Stomach (tissue), 9 donors: ENCODE results near the gene VEPH1. TPM values are rescaled to one million over a fixed set of nuclear protein-coding genes. Genes with fewer than 3 reads are reported as not detected.

Source experiments
- DNase-seq, 2 donors: peaks; one replicate each; pipeline versions ENCODE4 v3.0.0 to v3.0.0-alpha.2; 2013 to 2019
- H3K27ac ChIP-seq, 5 donors: fragments of 200-600 bp in 4 of 5; sonication (generic) in 4 of 5; one replicate each; pipeline ENCODE4 v1.5.1; 2013 to 2019; ENCODE audit warnings: mild to moderate bottlenecking in 1 of 5, moderate library complexity in 1 of 5
- H3K27me3 ChIP-seq, 3 donors: fragments of 200-600 bp; sonication (generic); one replicate each; pipeline ENCODE4 v1.5.1; 2017 to 2019; ENCODE audit warnings: mixed run types in 1 of 3
- H3K36me3 ChIP-seq, 4 donors: fragments of 200-600 bp; sonication (generic); 1 replicate in 3 of 4; 2 replicates in 1 of 4; pipeline ENCODE4 v1.5.1; 2016 to 2019
- H3K4me1 ChIP-seq, 4 donors: fragments of 200-600 bp; sonication (generic); one replicate each; pipeline ENCODE4 v1.5.1; 2016 to 2019
- H3K4me3 ChIP-seq, 4 donors: fragments of 200-600 bp; sonication (generic) in 3 of 4; one replicate each; pipeline ENCODE4 v1.5.1; 2016 to 2019; ENCODE audit warnings: mild to moderate bottlenecking in 1 of 4
- H3K9me3 ChIP-seq, 4 donors: fragments of 200-600 bp; sonication (generic); one replicate each; pipeline ENCODE4 v1.5.1; 2016 to 2019
- EP300 ChIP-seq: sonication (generic); formaldehyde crosslinking; IDR thresholded peaks from one replicate; pipeline ENCODE4 v1.6.1; 2017; ENCODE audit warnings: antibody characterized with exemption
- POLR2A ChIP-seq, 4 donors: fragments of 450-650 bp; IDR thresholded peaks; one replicate each; pipeline ENCODE4 v1.6.1; 2016; ENCODE audit warnings: antibody characterized with exemption in 4 of 4, control low read depth in 2 of 4, mild to moderate bottlenecking in 1 of 4, moderate library complexity in 1 of 4
- POLR2AphosphoS5 ChIP-seq, 3 donors: sonication (generic); formaldehyde crosslinking; IDR thresholded peaks; one replicate each; pipeline ENCODE4 v1.6.1; 2016; ENCODE audit warnings: antibody characterized with exemption in 3 of 3
- WGBS, 5 donors: extraction: QIAGEN DNeasy Blood & Tissue Kit in 3 of 5; methylation state at CpG; one replicate each; pipeline versions ENCODE4 v1.1.5 to v1.1.7; 2013 to 2018; 5-methylcytosine and 5-hydroxymethylcytosine counted together
- intact Hi-C: fragments of 100-400 bp; cut with DNase I; formaldehyde crosslinking; loops from one replicate; pipeline ENCODE4 v1.15.1; 2023; ENCODE audit warnings: low total_unique reads
- polyA plus RNA-seq, 3 donors: library from polyadenylated mRNA; stranded (reverse); fragments of 200-250 nt; gene quantifications; one replicate each; pipeline ENCODE4 v1.2.3, GENCODE V29; 2013
- total RNA-seq, 5 donors: library from RNA; depleted of rRNA; stranded (reverse); fragments of >200 nt; gene quantifications; one replicate each; pipeline versions ENCODE4 v1.1.0 to v1.2.3, GENCODE V29; 2014 to 2016
- TF ChIP-seq, protein P1 (sequence below), 7 experiments: fragments of 450-650 bp in 4 of 7; fragments of 200-600 bp in 3 of 7; sonication (generic) in 3 of 7; IDR thresholded peaks; one replicate each; pipeline ENCODE4 v1.5.1; 2016 to 2019; ENCODE audit warnings: antibody characterized with exemption in 7 of 7, control low read depth in 2 of 7, mild to moderate bottlenecking in 1 of 7
- donor health status: healthy with polysubstance abuse.
- donor health status: Bipolar disorder and iron deficiency.
- donor health status: healthy.

Gene VEPH1
- total and polyA plus RNA-seq, 8 donors = 0.58 to 9.4 (median 1.5) TPM; not detected in 1

DNA sequence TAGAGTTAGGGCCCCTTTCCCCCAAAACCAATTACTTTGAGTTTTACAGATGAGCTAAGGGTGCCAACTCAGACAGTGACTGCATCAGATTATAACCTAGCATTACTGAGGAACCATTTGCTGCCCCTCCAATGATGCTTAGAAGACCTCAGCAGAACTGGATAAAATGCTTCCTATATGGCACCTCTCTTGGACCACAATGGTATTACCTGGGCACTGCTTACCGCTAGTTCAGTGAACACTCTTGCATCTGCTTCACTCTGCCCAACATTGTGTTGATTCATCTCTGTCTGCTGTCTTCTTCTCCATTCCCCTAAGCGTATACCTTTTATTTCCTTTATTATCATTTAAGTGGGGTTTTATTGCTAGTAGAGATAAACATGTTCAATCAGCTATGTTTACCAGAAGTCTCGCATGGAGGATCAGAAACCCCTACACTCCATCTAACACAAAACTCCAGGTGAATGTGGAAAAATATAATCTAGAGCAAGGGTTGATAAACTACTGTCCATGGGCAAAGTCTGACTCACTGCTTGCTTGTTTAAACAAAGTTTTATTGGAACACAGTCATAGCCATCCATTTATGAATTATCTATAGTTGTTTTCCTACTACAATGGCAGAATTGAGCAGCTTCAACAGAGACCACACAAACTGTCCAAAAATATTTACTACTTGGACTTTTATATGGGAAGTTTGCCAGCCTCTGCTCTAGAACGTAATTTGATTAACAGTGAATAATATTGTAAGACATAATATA lies 166.8 kb downstream of the VEPH1 start:
- DNase-seq = no peak
- intact Hi-C loops = no loop called here
- Histone ChIP-seq H3K27ac (no peak overlapping the region), H3K4me3 (no peak overlapping the region), H3K9me3 (peaks cover 0 to 13% (median 6%) of the 10 kb centered on the region in 4 donors), H3K36me3 (no peaks in the 10 kb centered on the region), H3K27me3 (no peaks in the 10 kb centered on the region), H3K4me1 (no peaks in the 10 kb centered on the region)
- 75 to 79% (median 77%) methylated on average over 4 of the region's 4 CpGs for WGBS, 5 donors
- TF ChIP-seq EP300 = no peak
- TF ChIP-seq POLR2AphosphoS5 (IDR thresholded peaks at IDR 0.05) = no peak
- TF ChIP-seq POLR2A (IDR thresholded peaks at IDR 0.05) = no peak
- TF ChIP-seq, protein P1, sequence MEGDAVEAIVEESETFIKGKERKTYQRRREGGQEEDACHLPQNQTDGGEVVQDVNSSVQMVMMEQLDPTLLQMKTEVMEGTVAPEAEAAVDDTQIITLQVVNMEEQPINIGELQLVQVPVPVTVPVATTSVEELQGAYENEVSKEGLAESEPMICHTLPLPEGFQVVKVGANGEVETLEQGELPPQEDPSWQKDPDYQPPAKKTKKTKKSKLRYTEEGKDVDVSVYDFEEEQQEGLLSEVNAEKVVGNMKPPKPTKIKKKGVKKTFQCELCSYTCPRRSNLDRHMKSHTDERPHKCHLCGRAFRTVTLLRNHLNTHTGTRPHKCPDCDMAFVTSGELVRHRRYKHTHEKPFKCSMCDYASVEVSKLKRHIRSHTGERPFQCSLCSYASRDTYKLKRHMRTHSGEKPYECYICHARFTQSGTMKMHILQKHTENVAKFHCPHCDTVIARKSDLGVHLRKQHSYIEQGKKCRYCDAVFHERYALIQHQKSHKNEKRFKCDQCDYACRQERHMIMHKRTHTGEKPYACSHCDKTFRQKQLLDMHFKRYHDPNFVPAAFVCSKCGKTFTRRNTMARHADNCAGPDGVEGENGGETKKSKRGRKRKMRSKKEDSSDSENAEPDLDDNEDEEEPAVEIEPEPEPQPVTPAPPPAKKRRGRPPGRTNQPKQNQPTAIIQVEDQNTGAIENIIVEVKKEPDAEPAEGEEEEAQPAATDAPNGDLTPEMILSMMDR (IDR thresholded peaks at IDR 0.05) = no peak

DNA sequence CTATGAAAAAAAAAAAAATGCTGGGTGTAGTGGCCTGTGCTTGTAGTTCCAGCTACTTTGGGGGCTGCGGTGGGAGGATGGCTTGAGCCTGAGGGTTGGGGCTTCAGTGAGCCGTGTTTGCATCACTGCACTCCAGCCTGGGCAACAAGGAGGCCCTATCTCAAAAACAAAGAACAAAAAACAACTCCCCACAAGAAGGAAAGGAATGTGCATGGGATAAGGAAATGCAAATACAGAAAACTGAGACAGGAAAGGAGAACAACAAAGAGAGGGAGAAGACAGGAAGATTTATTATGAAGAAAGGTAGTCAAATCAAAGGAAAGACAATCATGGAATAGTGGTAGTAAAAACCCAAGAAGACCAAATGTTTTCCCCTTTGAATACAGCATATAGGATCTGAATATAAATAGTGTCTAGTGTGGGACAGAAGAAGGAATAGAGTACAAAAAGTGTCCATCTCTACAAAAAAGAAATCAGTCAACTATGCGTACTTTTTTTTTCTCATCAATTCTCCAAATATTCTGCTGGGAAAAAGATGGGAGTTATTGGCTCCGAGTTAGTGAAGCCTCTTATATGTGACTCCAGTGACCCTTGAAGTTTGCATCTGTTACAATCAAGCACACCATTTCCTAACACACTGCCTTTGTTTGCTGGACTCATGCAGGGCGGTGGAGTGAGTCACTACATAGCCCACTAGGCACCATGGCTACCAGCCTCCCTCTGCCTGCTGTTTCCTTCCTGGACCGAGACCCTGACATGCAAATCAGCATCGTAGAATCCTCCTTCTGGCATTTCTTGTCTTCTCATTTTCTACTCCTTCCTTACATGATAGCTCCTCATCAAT lies 167.8 kb downstream of the VEPH1 start:
- TF ChIP-seq, protein P1 (IDR thresholded peaks at IDR 0.05) = no peak
- TF ChIP-seq POLR2A (IDR thresholded peaks at IDR 0.05) = no peak
- no peak for TF ChIP-seq EP300
- TF ChIP-seq POLR2AphosphoS5 (IDR thresholded peaks at IDR 0.05) = no peak
- intact Hi-C loops = no loop called here
- Histone ChIP-seq H3K4me3 (no peak overlapping the region), H3K4me1 (no peaks in the 10 kb centered on the region), H3K9me3 (peaks cover 0 to 9% (median 3%) of the 10 kb centered on the region in 4 donors), H3K27me3 (no peaks in the 10 kb centered on the region), H3K27ac (no peak overlapping the region), H3K36me3 (no peaks in the 10 kb centered on the region)
- WGBS, 5 donors = 62 to 79% (median 66%) methylated on average over 7 of the region's 7 CpGs
- peak in 1 of 2 donors; percentile 30 for DNase-seq

- H3K27ac ChIP-seq = no peak overlapping the region
- TF ChIP-seq, protein P1 (IDR thresholded peaks at IDR 0.05) = no peak
- TF ChIP-seq POLR2A (IDR thresholded peaks at IDR 0.05) (no peak), POLR2AphosphoS5 (IDR thresholded peaks at IDR 0.05) (no peak), EP300 (no peak)
- no peaks in the 10 kb centered on the region for H3K4me1 ChIP-seq
- no peaks in the 10 kb centered on the region for H3K9me3 ChIP-seq
- DNase-seq = no peak
- no peak overlapping the region for H3K4me3 ChIP-seq
- intact Hi-C loops = no loop called here
- no peaks in the 10 kb centered on the region for H3K36me3 ChIP-seq
- WGBS, 5 donors = 53 to 78% (median 73%) methylated on average over 2 of the region's 2 CpGs
- H3K27me3 ChIP-seq = no peaks in the 10 kb centered on the region
These were observed 169.6 kb downstream of the VEPH1 start for GRCh38 chr3:157333551-157333991.

- H3K27me3 ChIP-seq = no peaks in the 10 kb centered on the region
- H3K4me3 ChIP-seq = no peak overlapping the region
- H3K9me3 ChIP-seq = no peaks in the 10 kb centered on the region
- intact Hi-C loops = no loop called here
- H3K36me3 ChIP-seq = no peaks in the 10 kb centered on the region
- DNase-seq = no peak
- H3K27ac ChIP-seq = no peak overlapping the region
- no peaks in the 10 kb centered on the region for H3K4me1 ChIP-seq
- WGBS, 5 donors = 95 to 100% (median 98%) methylated on average over 1 of the region's 1 CpG
- no peak for TF ChIP-seq EP300
- TF ChIP-seq, protein P1 (IDR thresholded peaks at IDR 0.05) = no peak
These were observed 173.0 kb downstream of the VEPH1 start for GRCh38 chr3:157330206-157330605.
